ENCODE measurements around the gene SLC36A1.

The SLC36A1 gene

DNA sequence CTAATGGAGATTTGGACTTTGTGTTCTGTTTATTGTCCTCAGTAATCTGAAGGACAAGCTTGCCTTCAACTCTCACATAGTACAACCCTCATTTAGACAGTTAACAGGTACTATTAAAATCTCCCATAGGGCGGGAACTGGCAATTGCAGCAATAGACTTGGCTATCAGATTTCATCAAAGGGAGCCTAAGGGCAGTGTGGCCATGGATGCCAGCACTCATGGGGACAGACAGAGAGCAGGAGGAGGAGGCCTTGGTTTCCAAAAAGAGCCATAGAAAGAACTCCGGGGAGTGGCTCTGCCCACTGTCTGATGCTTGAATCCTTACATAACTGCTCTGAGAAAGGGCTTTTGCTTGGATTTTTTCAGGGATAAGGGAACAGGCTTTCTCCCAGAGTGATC, 6.8 kb downstream of the SLC36A1 start:
- no peak for DNase-seq

DNA sequence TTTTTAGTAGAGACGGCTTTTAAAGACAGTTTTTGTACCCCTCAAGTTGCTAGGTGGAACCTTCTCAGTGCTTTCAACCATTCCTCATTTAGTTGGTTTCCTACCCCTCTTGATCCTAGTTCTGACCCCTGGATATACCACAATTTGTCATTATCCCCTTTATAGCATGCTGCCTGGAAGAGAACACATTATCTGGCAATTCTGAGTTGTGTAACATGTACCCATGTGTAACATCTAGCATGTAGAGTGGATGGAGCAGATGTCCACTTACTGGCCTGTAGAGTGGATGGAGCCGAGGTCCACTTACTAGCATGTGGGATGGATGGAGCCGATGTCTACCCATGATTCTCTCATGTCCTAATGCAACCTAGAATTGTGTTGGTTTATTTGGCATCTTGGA, 7.5 kb downstream of the SLC36A1 start:
- DNase-seq: no peak

DNA sequence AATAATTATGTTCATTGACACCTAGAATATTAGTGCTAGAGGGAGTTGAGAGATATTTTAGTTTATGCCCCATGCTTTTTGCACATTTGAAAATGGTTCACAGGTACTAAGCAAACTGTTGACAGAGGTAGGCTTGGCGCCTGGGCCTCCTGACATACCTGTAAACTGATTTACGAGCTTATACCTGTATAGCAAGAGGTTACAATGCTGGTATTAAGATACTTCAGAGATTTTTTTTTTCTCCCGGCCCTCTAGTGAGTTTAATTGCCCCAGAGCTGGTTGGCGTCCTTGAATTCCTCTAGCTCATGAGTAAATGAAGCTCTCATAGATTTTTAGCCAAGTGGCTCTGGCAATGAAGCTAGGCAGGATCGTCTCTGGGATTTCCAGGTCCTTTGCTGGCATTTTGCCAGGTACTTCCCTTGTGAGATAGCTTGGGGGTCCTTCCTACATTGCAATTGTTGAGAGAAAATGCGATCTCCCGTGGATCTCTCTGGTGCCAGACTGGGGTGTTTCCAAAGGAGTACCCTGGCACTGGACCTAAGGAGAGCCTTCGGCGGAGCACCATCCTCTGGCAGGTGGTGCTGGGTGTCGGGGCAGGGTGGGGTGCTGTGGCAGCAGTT, 9.0 kb downstream of the SLC36A1 start:
- no peak for DNase-seq

GRCh38 chr5:151458314-151458713, 10.9 kb downstream of the SLC36A1 start:
- no peak for DNase-seq

- no peak for DNase-seq
These were observed 12.4 kb downstream of the SLC36A1 start for GRCh38 chr5:151459680-151460324.

DNA sequence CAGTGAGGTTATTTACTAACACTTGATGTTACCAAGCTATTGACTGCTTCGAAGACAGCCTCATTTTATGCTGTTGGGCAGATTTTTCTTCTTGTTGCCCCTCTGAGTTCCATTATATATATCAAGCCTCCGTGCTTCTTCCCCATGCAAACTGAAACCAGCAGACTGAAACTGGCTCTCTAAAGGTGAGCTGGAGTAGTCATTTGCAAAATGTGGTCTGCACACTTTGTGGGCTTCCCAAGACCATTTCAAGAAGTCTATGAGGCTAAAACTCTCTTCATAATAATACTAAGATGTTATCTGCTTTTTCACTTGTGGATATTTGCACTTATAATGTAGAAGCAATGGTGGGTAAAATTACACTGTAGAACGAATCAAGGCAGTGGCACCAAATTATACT, 13.9 kb downstream of the SLC36A1 start:
- no peak for DNase-seq

- DNase-seq: no peak
These were observed 16.0 kb downstream of the SLC36A1 start for GRCh38 chr5:151463137-151464029.

GRCh38 chr5:151464101-151464500, 16.7 kb downstream of the SLC36A1 start:
- DNase-seq: no peak

- DNase-seq: no peak
These were observed 18.1 kb downstream of the SLC36A1 start for GRCh38 chr5:151465476-151465875.

DNA sequence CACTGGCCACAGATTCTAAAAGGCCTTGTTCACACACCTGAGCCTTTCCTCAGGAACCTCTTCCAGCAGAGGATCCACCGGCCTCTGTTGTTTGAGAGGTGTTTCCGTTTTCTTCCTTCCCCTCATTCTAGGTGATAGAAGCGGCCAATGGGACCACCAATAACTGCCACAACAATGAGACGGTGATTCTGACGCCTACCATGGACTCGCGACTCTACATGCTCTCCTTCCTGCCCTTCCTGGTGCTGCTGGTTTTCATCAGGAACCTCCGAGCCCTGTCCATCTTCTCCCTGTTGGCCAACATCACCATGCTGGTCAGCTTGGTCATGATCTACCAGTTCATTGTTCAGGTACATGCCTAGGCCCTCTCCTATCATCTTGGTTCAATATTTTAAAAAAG, 20.2 kb downstream of the SLC36A1 start:
- no peak for DNase-seq

DNA sequence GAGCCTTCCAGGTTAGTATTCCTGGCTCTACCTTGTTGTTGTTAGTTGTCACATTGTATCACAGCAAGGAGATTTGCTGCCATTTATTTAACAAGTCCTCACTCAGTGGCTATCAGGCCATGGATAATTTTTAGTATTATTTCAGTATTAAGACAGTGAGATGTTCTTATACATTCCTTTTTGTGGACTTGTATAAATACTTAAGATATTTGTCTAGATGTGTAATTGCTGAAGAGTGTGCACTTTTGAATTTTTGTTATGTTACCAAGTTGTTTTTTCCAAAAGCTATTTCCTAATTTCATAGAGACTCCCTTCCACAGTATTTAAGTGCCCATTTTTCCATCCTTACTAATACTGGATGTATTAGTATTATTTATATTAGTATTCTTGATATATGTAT, 22.0 kb downstream of the SLC36A1 start:
- no peak for DNase-seq

DNA sequence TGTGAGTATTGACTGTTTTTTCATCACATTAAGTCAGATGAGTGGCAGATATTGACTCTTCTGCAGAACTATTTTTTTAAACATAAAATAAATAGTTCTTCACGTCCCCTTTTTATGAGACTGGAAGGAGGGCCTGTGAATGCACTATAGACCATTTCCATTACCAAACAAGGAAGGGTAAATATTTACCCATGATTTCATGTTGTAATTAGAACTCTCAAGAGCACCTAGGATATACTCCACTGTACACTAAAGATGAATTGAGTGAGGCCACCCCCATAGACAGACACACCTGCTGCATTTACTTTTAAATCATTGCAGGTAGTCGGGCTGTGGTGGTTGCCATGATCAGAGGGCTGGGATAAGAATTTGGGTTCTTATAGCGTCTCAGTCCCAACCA, 22.6 kb downstream of the SLC36A1 start:
- no peak for DNase-seq

DNA sequence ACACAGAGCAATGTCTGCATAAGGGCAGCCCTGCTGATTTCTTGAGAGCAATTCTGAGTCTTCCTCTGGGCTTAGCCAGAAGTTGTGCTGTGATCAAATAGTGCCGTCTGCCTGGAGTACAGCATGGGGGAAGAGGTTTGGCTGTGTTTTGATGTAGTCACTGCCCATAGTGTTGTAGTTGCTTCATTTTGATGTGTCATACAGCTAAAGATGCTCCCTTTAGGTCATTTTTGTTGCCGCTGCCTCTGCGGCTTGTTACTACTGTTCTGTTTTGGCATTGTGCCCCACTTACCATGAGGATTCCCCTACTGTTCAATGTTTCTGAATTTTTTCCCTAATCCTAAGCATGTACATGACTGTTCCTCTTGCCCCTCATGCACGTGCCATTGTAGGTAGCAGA, 23.0 kb downstream of the SLC36A1 start:
- DNase-seq: no peak

GRCh38 chr5:151471276-151471675, 23.9 kb downstream of the SLC36A1 start:
- no peak for DNase-seq

DNA sequence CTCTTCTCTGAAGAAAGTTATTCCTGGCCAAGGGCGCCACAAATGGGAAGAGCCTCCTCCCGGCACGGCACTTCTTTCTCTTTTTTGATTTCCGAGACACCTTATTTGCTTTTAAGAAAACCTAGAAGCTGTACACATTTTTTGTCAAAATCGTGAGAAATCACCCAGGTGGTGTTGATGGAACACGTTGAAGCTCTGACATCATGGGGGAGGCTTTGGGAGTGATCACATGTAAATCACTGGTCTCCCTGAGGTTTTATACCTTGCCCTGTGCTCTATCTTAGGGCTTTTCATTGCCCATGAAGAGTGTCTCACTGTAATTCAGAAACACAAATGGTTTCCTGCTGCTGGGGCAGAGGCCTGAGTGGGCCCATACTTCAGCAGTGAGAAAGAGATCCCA, 27.4 kb downstream of the SLC36A1 start:
- DNase-seq: no peak

- DNase-seq: peak; percentile 77
These were observed 28.0 kb downstream of the SLC36A1 start for GRCh38 chr5:151475388-151475787.

- no peak for DNase-seq
These were observed 28.6 kb downstream of the SLC36A1 start for GRCh38 chr5:151476016-151476415.

- no peak for DNase-seq
These were observed 29.7 kb downstream of the SLC36A1 start for GRCh38 chr5:151477101-151477500.

- DNase-seq: no peak
These were observed 33.2 kb downstream of the SLC36A1 start for GRCh38 chr5:151480384-151481293.

DNA sequence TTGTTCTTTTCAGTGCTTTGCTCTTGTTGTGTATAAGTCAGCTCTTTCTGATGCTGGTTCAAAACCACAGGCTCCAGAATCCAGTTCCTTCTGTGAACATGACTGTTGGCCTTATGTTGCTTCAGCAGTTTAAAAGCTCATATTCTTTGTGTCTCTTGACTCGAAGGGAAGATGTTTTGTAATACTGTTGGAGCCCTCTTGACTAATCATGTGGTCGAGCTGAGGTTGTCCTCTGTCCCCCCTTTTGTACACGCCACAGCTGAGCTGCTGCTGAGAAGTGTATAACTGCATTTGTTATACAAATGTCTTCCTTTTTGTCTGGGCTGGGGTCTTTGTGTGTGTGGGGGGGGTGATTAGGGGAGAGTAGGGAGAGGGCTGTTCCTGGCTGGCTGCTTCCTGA, 35.8 kb downstream of the SLC36A1 start:
- DNase-seq: no peak

DNA sequence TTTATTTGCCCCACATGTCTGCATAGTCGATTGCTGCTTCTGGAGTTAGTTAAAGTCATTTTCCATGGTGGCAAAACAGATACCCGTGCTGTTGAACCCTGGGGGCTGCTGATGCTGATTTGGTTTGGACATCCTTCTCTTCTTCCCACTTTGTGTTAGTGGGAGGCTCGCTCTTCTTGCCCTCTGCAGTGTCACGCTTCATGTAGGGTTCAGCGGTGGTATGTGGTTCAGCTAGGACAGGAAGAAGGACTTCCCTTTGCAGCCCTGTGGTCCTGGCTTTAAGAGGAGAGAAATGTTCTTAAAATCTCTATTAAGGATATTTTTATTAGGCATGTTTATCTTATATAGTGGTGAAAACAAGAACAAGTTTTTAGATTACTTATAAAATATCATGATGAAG, 36.2 kb downstream of the SLC36A1 start:
- no peak for DNase-seq

- no peak for DNase-seq
These were observed 40.1 kb downstream of the SLC36A1 start for GRCh38 chr5:151487544-151487943.

DNA sequence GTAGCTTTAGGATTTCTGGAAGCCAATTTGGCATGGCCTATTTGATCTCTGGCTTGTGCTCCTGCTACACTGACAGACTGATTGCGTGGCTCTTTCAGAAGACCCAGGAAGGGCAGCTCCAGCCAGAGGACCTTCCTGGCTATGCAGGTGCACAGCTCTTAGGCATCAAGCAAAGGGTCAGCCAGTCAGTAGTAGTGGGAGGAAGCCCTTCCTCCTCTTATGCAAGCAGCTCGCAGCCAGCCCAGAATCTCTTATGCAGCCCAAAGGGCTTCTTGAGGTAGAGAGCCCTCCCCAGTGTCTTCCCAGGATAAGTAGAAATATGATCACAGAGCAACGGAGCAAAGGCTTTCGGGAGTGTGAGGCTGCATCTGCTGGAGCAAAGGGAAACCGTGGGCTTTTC, 43.2 kb downstream of the SLC36A1 start:
- DNase-seq: no peak

Data from eye (tissue), 1 donor.